K562 (cell line): Measurements from ENCODE around the gene ZDHHC24. TPM values are rescaled to one million over a fixed set of nuclear protein-coding genes. Genes with fewer than 3 reads are reported as not detected.

Experiments
- JUNB ChIP-seq: fragments of 450-650 bp; formaldehyde crosslinking; conservative IDR thresholded peaks from 2 replicates; pipeline ENCODE4 v1.4.0; 2020; ENCODE audit warnings: mild to moderate bottlenecking
- PRPF4 ChIP-seq: fragments of 200-400 bp; formaldehyde crosslinking; IDR thresholded peaks from one replicate; pipeline ENCODE4 v1.6.1; 2017; ENCODE audit warnings: low read length, low read depth, mild to moderate bottlenecking; ENCODE audit not compliant: insufficient read depth, poor library complexity, severe bottlenecking
- ZNF644 ChIP-seq: fragments of 200-800 bp; sonication (Bioruptor generic); IDR thresholded peaks from 2 replicates; pipeline ENCODE4 v1.6.1; 2016; ENCODE audit warnings: low read depth, missing genetic modification characterization, missing compliant biosample characterization
- polyA plus RNA-seq, 8 experiments: library from polyadenylated mRNA; depleted of rRNA in 4 of 8; stranded (reverse) in 5 of 8; unstranded in 3 of 8; fragments of >200 nt; fragmentation: Nextera tagmentation in 2 of 8; fragmentation: Illumina TruSeq in 1 of 8; extraction: Ambion mirVana in 2 of 8; extraction: Trizol in 1 of 8; gene quantifications; 2 replicates each; pipeline versions ENCODE4 v1.2.1 to v1.2.3, GENCODE V29; 2011 to 2014; ENCODE audit warnings: inconsistent platforms in 1 of 8, missing spikeins in 1 of 8
- total RNA-seq, 7 experiments: library from RNA; depleted of rRNA in 6 of 7; stranded (reverse); fragments of >200 nt in 6 of 7; fragmentation: Illumina TruSeq in 2 of 7; extraction: Trizol in 2 of 7; gene quantifications; 2 replicates each; pipeline versions ENCODE4 v1.2.1 to v1.2.3, GENCODE V29; 2011 to 2021; ENCODE audit warnings: low replicate concordance in 1 of 7
- TF ChIP-seq, protein P1 (sequence below): fragments of 450-650 bp; IDR thresholded peaks from 2 replicates; pipeline ENCODE4 v1.6.1; 2016; ENCODE audit warnings: mild to moderate bottlenecking, moderate library complexity
- TF ChIP-seq, protein P2 (sequence below): sonication (generic); formaldehyde crosslinking; IDR thresholded peaks from 2 replicates; pipeline ENCODE4 v1.8.1; 2023; ENCODE audit warnings: mild to moderate bottlenecking, missing genetic modification reagents

ZDHHC24 gene
- total and polyA plus RNA-seq, 9 of the 15 experiments (the other 6 are each of a cell fraction or from before 2014, with no cell fraction given), result 0.45 to 11.2 (median 2.7) TPM

DNA sequence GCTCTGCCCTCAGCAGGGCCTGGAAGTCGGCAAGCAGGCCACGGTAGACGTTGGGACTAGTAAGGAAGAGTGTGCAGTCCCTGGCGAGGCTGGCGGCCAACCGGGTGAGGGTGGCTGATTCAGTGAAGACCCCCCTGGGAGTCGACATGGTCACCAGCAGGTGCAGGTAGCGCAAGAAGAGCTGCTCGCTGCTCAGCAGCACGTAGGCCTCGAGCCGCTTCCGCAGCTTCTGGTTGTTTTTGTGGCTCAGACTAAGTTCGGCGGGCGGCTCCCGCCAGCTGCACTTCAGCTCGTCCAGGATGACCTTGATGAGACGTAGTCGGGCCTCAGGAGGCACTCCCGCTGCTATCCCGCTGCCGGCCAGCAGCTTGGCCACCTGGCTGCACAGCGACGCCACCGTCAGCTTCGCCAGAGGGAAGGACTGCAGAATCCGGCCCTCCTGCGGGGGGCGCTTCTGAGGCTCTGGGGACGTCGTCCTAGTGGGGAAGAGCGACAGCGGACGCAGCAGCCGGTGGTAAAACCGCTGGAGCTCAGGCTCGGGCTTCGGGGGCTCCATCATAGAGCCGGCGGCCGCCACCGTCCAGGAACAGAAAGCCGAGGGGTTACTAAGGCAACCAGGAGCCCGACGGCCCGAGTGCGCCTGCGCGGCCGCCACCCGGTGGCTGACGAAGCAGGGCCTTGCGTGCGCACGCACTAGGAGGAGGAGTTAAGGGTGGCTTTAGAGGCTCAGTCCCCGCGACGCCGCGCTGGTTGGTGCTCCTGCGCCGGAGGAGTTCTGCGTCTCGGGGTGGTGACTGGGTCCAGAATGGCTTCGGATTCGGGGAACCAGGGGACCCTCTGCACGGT lies 46.8 kb upstream of the ZDHHC24 start, which contains the start of the genes CCDC87 and CCS (continued):
- TF ChIP-seq, protein P1, sequence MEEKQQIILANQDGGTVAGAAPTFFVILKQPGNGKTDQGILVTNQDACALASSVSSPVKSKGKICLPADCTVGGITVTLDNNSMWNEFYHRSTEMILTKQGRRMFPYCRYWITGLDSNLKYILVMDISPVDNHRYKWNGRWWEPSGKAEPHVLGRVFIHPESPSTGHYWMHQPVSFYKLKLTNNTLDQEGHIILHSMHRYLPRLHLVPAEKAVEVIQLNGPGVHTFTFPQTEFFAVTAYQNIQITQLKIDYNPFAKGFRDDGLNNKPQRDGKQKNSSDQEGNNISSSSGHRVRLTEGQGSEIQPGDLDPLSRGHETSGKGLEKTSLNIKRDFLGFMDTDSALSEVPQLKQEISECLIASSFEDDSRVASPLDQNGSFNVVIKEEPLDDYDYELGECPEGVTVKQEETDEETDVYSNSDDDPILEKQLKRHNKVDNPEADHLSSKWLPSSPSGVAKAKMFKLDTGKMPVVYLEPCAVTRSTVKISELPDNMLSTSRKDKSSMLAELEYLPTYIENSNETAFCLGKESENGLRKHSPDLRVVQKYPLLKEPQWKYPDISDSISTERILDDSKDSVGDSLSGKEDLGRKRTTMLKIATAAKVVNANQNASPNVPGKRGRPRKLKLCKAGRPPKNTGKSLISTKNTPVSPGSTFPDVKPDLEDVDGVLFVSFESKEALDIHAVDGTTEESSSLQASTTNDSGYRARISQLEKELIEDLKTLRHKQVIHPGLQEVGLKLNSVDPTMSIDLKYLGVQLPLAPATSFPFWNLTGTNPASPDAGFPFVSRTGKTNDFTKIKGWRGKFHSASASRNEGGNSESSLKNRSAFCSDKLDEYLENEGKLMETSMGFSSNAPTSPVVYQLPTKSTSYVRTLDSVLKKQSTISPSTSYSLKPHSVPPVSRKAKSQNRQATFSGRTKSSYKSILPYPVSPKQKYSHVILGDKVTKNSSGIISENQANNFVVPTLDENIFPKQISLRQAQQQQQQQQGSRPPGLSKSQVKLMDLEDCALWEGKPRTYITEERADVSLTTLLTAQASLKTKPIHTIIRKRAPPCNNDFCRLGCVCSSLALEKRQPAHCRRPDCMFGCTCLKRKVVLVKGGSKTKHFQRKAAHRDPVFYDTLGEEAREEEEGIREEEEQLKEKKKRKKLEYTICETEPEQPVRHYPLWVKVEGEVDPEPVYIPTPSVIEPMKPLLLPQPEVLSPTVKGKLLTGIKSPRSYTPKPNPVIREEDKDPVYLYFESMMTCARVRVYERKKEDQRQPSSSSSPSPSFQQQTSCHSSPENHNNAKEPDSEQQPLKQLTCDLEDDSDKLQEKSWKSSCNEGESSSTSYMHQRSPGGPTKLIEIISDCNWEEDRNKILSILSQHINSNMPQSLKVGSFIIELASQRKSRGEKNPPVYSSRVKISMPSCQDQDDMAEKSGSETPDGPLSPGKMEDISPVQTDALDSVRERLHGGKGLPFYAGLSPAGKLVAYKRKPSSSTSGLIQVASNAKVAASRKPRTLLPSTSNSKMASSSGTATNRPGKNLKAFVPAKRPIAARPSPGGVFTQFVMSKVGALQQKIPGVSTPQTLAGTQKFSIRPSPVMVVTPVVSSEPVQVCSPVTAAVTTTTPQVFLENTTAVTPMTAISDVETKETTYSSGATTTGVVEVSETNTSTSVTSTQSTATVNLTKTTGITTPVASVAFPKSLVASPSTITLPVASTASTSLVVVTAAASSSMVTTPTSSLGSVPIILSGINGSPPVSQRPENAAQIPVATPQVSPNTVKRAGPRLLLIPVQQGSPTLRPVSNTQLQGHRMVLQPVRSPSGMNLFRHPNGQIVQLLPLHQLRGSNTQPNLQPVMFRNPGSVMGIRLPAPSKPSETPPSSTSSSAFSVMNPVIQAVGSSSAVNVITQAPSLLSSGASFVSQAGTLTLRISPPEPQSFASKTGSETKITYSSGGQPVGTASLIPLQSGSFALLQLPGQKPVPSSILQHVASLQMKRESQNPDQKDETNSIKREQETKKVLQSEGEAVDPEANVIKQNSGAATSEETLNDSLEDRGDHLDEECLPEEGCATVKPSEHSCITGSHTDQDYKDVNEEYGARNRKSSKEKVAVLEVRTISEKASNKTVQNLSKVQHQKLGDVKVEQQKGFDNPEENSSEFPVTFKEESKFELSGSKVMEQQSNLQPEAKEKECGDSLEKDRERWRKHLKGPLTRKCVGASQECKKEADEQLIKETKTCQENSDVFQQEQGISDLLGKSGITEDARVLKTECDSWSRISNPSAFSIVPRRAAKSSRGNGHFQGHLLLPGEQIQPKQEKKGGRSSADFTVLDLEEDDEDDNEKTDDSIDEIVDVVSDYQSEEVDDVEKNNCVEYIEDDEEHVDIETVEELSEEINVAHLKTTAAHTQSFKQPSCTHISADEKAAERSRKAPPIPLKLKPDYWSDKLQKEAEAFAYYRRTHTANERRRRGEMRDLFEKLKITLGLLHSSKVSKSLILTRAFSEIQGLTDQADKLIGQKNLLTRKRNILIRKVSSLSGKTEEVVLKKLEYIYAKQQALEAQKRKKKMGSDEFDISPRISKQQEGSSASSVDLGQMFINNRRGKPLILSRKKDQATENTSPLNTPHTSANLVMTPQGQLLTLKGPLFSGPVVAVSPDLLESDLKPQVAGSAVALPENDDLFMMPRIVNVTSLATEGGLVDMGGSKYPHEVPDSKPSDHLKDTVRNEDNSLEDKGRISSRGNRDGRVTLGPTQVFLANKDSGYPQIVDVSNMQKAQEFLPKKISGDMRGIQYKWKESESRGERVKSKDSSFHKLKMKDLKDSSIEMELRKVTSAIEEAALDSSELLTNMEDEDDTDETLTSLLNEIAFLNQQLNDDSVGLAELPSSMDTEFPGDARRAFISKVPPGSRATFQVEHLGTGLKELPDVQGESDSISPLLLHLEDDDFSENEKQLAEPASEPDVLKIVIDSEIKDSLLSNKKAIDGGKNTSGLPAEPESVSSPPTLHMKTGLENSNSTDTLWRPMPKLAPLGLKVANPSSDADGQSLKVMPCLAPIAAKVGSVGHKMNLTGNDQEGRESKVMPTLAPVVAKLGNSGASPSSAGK, result peak; percentile 88
- TF ChIP-seq ZNF644 (no peak), PRPF4 (no peak), JUNB (CRISPR knock-in tag) (no peak)
- TF ChIP-seq, protein P2, sequence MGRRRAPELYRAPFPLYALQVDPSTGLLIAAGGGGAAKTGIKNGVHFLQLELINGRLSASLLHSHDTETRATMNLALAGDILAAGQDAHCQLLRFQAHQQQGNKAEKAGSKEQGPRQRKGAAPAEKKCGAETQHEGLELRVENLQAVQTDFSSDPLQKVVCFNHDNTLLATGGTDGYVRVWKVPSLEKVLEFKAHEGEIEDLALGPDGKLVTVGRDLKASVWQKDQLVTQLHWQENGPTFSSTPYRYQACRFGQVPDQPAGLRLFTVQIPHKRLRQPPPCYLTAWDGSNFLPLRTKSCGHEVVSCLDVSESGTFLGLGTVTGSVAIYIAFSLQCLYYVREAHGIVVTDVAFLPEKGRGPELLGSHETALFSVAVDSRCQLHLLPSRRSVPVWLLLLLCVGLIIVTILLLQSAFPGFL, result no peak
